NCI-H774 (cell line): ENCODE measurements around the gene PADI2.

Experiments
- DNase-seq: peaks from one replicate; lab custom pipeline; 2025; lab: John Stamatoyannopoulos, UW

Gene PADI2

GRCh38 chr1:17119076-17119772 is at the start of gene PADI2:
PADI2 (minus strand) TSS chr1:17119451; CDS start chr1:17119371, 80 bp downstream.
- DNase-seq = peak; percentile 47

DNA sequence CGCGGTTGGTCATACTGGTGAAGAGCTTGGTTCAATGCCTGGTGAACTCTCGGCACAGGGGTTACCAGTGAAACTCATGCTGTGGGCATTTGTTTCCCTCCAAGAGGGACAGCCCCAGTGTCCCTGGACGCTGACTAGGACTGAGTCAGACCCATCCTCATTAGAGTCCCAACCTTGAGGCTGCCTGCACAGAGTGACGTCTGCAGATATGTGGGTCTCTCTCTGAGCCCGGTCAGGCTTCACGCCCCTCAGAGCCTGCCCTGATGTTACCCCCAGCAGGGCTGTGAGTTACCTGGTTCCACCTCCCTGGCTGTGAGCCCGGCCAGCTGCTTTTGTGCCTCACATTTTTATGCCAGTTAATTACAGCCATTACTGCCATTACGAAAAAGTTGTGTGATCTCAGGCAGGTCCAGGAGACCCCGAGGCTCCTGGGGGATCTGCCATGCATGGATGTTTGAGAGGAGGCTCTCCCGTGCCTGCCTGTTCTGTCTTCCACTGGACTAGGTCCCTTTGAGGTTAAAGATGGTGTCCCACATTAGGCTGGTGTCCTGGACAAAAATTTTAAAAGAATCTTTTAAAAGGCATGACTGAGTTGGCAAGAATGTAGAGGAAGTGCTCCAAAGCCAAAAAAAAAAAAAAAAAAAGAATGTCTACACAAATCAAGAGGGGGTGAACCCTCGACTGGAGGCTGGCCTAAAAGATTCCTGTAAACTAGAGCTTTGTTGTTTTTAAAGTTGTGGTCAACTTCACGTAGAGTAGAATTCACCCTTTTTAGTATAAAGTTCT is 49.0 kb upstream of the PADI2 start:
- no peak for DNase-seq

DNA sequence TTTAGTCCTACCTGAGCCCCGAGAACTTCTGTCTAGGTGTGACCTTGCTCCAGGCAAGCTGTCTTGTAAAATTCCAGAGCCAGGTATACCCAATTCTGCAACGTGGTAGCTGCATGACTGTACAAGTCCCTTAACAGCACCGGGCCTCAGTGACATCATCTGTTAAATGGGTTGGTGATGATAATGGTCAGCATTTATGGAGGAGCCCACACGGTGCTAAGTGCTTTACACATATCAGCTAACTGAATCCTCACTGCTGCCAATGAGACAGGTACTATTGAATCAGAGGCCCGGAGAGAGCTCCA is 48.5 kb upstream of the PADI2 start:
- DNase-seq = no peak

GRCh38 chr1:17167041-17167785 is 48.0 kb upstream of the PADI2 start:
- DNase-seq = no peak

GRCh38 chr1:17165823-17166222 is 46.6 kb upstream of the PADI2 start:
- no peak for DNase-seq

DNA sequence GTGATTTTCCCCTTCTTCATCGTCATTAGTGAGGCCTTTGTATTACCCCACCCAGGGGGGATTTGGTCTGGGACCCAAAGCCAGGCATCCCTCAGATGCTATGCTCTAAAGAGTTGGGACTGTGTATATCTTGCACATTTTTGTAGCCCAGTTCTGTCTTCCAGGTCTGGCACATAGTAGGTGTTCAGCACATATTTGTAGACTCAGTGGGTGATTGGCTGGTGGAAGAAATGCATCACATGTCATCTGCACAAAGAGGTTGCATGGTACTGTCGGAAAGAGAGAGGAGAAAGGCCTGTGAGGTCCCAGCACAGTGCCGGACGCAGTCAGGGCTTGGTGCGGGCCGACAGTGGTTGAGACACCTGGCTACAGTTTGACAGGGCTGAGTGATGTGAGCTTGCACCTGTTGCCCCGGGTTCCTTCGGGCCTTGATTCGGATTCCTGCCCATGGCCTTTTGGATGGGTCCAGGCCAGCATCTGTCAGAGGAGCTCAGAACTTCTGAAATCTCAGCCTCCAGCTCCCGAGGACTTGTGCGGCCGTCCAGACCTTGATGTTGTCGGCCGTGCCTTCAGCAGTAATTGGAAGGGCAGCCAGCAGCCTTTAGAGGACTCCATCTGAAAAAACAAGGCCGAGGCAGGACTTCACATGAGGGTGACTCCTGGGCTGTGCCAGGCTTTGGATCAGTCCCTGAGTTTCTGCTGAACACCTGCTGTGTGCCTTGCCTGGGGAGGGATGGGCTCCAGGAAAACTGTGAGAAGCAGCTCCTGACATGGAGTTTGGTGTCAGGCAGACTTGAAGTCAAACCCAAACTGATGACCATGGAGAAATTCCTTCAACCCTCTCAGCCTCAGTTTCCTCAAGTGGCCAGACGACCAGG is 44.8 kb upstream of the PADI2 start:
- no peak for DNase-seq

- DNase-seq = no peak
Observed at GRCh38 chr1:17163371-17163770, 44.1 kb upstream of the PADI2 start.

DNA sequence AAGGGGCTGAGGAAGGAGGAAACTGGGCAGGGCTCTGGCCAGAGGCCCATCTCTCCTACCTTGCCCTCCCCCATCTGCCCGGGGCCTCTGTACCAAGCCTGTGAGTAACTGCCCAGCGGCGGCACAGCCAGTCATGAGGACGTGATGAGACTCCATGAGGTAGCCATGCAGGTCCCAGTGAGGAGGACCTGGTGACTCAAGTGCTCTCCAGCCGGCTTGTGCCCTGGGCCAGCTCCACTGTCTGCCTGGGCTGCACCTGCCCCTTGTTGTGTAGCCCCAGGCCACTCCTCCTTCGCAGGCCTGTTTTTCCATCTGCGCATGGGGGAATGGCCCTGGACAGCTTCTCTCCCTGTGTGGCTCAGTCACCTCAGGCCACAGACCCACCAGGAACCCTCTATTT is 43.7 kb upstream of the PADI2 start:
- no peak for DNase-seq

GRCh38 chr1:17161926-17162800 is 42.9 kb upstream of the PADI2 start:
- DNase-seq = no peak

GRCh38 chr1:17161137-17161740 is 42.0 kb upstream of the PADI2 start:
- no peak for DNase-seq

GRCh38 chr1:17158961-17159360 is 39.7 kb upstream of the PADI2 start:
- no peak for DNase-seq

DNA sequence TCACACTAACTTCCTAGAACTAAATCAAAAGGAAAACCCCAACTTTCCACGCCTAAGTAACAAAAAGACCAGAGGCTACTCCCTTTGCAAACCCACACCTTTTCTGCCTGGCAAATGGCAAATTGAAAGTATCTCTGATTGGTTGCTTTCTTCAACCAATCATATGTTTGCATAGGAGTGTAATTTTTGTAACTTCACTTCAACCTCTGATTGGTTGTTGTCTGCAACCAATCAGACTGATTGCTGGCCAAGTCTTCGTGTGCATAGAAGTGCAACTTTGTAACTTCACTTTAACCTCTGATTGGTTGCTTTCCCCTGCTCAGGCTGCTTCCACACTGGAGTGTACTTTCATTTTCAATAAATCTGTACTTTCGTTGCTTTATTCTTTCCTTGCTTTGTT is 36.9 kb upstream of the PADI2 start:
- no peak for DNase-seq

DNA sequence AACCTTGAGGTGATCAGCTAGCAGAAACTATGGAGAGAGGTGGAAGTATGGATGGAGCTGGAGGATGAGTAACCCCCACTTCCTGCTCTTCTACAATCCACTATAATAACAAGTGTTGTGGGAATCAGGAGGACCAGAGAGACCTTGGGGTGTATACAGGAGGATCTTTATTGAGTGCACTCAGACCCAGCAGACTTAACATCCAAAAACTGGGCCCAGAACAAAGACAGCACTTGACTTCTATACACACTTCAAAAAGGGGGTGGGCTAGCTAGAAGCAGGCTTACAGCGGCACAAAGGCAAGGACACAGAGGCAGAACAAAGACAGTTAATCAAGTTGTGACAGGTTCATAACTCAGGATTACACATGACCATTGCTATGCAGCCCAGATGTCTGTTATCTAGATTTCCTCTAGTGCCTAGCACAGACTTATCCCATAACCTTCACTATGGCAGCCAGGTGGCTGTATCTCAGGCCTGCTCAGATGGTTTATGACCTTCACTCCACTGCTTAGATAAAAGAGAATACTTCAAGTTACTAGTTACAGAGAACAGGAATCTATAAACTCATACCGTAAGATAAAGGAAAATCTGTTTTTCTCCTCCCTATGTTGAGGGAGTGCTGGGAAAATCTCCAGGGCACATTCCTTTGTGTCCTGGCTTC is 36.1 kb upstream of the PADI2 start:
- no peak for DNase-seq

GRCh38 chr1:17149771-17150170 is 30.5 kb upstream of the PADI2 start:
- DNase-seq = no peak

GRCh38 chr1:17148950-17149608 is 29.8 kb upstream of the PADI2 start:
- no peak for DNase-seq

- no peak for DNase-seq
Observed at GRCh38 chr1:17145648-17146047, 26.4 kb upstream of the PADI2 start.

DNA sequence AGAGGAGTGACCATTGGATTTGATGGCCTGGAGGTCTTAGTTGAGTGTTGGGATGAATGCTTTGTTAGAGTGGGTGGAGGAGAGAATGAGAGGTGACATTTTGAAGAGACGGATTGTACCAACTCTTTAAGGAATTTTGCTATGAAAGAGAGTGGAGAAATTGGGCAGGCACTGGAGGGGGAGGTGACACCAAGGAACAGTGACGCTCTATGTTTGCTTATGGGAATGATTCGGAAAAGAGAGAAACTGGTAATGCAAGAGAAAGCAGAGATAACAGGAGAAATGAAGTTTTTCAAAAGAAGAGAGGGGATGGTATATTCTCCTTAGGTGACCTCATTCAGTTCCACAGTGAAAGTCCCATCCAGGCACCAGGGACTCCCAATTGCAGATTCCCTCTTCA is 24.5 kb upstream of the PADI2 start:
- no peak for DNase-seq

GRCh38 chr1:17141441-17142197 is 22.4 kb upstream of the PADI2 start:
- DNase-seq = no peak

- no peak for DNase-seq
Observed at GRCh38 chr1:17140279-17140678, 21.0 kb upstream of the PADI2 start.
